HG03196 (cell line): ENCODE data around the gene COL12A1.

Experiments used
- ATAC-seq: cut with Tn5 transposase; IDR thresholded peaks from one replicate; pipeline ENCODE4 v1.9.1; 2021; ENCODE audit not compliant: unreplicated experiment

The COL12A1 gene

GRCh38 chr6:75145976-75146375 lies 59.9 kb downstream of the COL12A1 start:
- no peak for ATAC-seq

- no peak for ATAC-seq
Measured at GRCh38 chr6:75145211-75145610, 60.6 kb downstream of the COL12A1 start.

- ATAC-seq: no peak
Measured at GRCh38 chr6:75144386-75144785, 61.5 kb downstream of the COL12A1 start.

GRCh38 chr6:75143191-75143590 lies 62.7 kb downstream of the COL12A1 start:
- ATAC-seq: no peak

- ATAC-seq: no peak
Measured at GRCh38 chr6:75142721-75143120, 63.1 kb downstream of the COL12A1 start.

GRCh38 chr6:75135876-75136275 lies 70.0 kb downstream of the COL12A1 start:
- ATAC-seq: no peak

GRCh38 chr6:75135450-75135849 lies 70.4 kb downstream of the COL12A1 start:
- no peak for ATAC-seq

GRCh38 chr6:75130784-75131183 lies 75.1 kb downstream of the COL12A1 start:
- ATAC-seq: no peak

GRCh38 chr6:75128878-75129570 lies 76.8 kb downstream of the COL12A1 start:
- ATAC-seq: no peak

GRCh38 chr6:75126518-75126917 lies 79.3 kb downstream of the COL12A1 start:
- ATAC-seq: no peak

GRCh38 chr6:75124983-75125382 lies 80.9 kb downstream of the COL12A1 start:
- ATAC-seq: no peak

GRCh38 chr6:75124085-75124484 lies 81.8 kb downstream of the COL12A1 start:
- ATAC-seq: no peak

- ATAC-seq: no peak
Measured at GRCh38 chr6:75118925-75119515, 86.8 kb downstream of the COL12A1 start.

- ATAC-seq: no peak
Measured at GRCh38 chr6:75117701-75118100, 88.2 kb downstream of the COL12A1 start.

- ATAC-seq: no peak
Measured at GRCh38 chr6:75116946-75117345, 88.9 kb downstream of the COL12A1 start.

- no peak for ATAC-seq
Measured at GRCh38 chr6:75115481-75115880, 90.4 kb downstream of the COL12A1 start.

- ATAC-seq: no peak
Measured at GRCh38 chr6:75114806-75115205, 91.0 kb downstream of the COL12A1 start.

GRCh38 chr6:75114195-75114594 lies 91.7 kb downstream of the COL12A1 start:
- no peak for ATAC-seq

- ATAC-seq: no peak
Measured at GRCh38 chr6:75113446-75113845, 92.4 kb downstream of the COL12A1 start.

- ATAC-seq: no peak
Measured at GRCh38 chr6:75109765-75110164, 96.1 kb downstream of the COL12A1 start.

- no peak for ATAC-seq
Measured at GRCh38 chr6:75109022-75109421, 96.8 kb downstream of the COL12A1 start.

- ATAC-seq: no peak
Measured at GRCh38 chr6:75108333-75108974, 97.4 kb downstream of the COL12A1 start.
